ENCODE measurements around the gene DNAJC13.
"Not testable (repeated sequence)": the region's sequence is repeated elsewhere in the genome, so short reads cannot be mapped to it uniquely, and the experiment has no call there.

The DNAJC13 gene

DNA sequence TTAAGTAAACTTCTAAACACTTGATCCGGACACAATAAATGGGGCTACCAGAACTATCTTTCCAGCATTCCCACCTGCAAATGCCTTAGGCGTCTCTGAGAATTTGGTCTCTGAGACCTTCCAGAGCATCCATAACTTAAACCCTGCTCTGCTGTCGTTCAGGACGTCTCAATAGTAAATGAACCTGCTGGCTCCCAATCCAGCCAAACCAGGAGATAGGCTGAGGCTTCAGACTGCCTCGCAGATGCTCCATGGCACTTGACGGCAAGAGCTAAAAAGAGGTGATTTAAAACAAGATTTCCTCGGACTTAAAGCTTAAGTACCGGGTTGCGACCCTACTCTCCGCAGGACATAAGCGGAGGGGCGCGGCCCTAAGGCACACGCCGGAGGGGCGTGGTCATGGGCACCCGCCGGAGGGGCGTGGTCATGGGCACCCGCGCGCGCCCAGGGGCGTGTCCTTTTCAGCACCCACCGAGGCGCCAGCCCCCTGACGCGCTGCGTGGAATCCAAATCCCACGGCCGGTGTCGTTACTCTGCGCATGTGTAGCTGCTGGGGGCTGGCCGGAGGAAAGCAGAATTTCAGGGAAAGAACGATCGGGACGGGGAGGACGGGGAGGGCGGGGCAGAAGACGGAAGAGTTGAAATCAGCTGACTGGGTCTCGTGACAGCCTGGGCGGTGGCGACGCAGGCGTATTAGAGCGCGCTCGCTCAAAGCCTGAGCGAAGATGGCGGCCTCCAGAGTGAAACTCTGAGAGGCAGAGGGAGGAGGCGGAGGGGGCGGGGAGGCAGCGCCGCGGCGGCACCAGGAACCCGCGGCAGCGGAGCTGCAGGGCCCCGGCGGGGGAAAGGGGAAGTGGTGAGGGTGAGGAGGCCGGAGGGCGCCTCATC lies at the start of gene DNAJC13:
Gene DNAJC13, plus strand, starts transcription at position 696 of the 888 bp plus-strand sequence. CDS start 17,049 bp downstream, outside the sequence.
- peak; percentile 67 for DNase-seq (ENCODE audit: low read depth)

DNA sequence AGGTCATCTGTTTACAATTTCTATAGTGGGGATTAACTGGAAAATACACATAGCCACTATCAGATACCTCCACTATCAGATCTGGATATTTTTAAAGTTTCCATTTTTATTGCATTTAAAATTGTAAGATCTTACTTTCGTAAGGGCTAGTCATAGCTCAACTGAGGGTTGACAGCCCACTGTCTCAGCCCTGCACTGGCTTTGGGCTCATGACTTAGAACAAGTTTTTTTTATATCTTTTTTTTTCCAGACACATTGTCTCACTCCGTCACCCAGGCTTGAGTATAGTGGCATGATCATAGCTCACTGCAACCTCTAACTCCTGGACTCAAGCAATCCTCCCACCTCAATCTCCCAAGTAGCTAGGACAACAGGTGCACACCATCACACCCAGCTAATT lies 48.8 kb upstream of the DNAJC13 start:
- DNase-seq (ENCODE audit: low read depth) = no peak

- DNase-seq (ENCODE audit: low read depth) = no peak
These were observed 48.3 kb upstream of the DNAJC13 start for GRCh38 chr3:132368962-132369361.

- not testable (repeated sequence) for DNase-seq (ENCODE audit: low read depth)
These were observed 40.4 kb upstream of the DNAJC13 start for GRCh38 chr3:132376945-132377354.

GRCh38 chr3:132378048-132378762 lies 39.1 kb upstream of the DNAJC13 start:
- no peak for DNase-seq (ENCODE audit: low read depth)

- DNase-seq (ENCODE audit: low read depth) = no peak
These were observed 38.5 kb upstream of the DNAJC13 start for GRCh38 chr3:132378846-132379245.

GRCh38 chr3:132380920-132381319 lies 36.4 kb upstream of the DNAJC13 start:
- DNase-seq (ENCODE audit: low read depth) = no peak

DNA sequence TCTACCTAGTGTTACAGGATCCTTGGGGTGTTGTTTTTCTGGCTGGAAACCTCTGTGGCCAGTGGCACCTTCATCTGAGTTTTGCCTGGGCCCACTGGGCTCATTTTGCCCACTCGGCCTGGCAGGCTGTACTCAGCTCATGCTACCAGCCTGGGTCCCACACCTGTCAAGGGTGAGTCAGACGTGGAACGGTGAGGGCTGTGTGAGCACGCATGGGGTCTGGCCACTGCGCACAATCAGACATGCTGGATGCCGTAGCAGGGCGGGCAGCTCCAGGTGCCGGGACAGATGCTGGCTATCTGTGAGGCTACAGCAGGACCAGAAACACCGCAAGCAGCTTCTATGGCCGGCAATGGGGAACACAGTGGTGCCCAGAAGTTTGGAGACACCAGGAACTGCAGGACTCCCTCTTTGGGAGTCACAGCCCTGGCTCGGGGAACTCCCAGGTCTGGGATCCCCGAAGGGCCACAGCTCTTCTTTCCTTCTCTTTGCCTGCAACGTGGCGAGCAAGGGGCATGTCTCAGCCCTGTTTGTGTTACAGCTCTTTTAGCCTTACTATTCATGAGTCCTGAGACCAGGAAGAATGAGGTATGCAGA lies 35.9 kb upstream of the DNAJC13 start:
- no peak for DNase-seq (ENCODE audit: low read depth)

- DNase-seq (ENCODE audit: low read depth) = no peak
These were observed 35.0 kb upstream of the DNAJC13 start for GRCh38 chr3:132382267-132382666.

DNA sequence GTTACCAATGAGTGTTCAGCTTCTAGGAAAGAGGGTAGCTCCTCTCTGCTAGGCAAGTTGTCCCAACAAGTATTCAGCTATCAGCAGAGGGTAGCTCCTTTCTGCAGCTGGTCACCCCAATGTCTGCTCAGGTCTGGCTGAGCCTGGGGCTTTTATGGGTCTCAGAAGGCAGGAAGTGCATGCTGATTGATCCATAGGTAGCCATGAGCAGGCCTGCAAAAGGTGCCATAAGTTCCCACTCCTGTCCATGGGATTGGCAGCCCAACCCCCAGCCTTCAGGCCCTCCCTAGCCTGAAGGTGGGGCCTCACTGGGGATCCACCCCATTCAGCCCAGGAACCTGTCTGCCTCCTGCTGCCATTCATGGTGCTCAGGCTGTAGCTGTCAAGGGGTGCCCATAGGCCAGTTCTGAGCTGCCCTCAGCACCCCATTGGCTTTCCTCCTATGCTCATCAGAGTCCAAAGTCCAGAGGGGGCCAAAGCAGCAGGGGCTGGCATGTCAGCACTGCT lies 34.6 kb upstream of the DNAJC13 start:
- DNase-seq (ENCODE audit: low read depth) = no peak

GRCh38 chr3:132386259-132386658 lies 31.0 kb upstream of the DNAJC13 start:
- DNase-seq (ENCODE audit: low read depth) = no peak

GRCh38 chr3:132392675-132393074 lies 24.6 kb upstream of the DNAJC13 start:
- DNase-seq (ENCODE audit: low read depth) = not testable (repeated sequence)

- no peak for DNase-seq (ENCODE audit: low read depth)
These were observed 23.0 kb upstream of the DNAJC13 start for GRCh38 chr3:132394320-132394719.

- no peak for DNase-seq (ENCODE audit: low read depth)
These were observed 22.2 kb upstream of the DNAJC13 start for GRCh38 chr3:132395126-132395525.

DNA sequence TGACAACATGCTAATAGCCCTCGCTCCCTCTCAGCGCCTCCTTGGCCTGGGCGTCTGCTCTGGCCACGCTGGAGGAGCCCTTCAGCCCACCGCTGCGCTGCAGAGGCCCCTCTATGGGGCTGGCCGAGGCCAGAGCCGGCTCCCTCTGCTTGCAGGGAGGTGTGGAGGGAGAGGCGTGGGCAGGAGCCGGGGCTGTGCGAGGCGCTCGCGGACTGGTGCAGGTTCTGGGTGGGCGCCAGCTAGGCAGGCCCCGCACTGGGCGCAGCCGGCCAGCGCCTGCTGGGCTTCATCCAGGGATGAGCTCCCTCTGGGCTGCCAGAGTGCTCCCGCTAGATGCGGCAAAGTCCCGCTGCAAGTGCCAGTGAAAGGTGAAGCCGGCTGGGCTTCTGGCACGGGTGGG lies 21.0 kb upstream of the DNAJC13 start:
- no peak for DNase-seq (ENCODE audit: low read depth)

- not testable (repeated sequence) for DNase-seq (ENCODE audit: low read depth)
These were observed 20.5 kb upstream of the DNAJC13 start for GRCh38 chr3:132396776-132397175.

GRCh38 chr3:132399054-132399929 lies 18.0 kb upstream of the DNAJC13 start:
- no peak for DNase-seq (ENCODE audit: low read depth)

DNA sequence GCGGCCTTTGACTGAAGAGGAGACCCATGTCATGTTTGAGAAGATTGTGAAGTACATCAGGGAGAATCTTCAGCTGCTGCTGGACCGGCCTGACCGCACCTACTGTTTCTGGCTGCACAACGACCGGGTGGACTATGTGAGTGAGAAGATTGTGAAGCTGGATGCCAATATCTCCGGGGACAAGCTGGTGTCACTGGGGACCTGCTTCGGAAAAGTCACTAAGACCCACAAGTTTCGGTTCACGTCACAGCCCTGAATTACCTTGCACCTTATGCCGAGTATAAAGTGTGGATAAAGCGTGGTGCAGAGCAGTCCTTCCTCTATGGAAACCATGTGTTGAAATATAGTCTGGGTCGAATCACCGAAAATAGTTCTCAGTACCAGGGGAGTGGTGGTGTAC lies 16.0 kb upstream of the DNAJC13 start:
- no peak for DNase-seq (ENCODE audit: low read depth)

DNA sequence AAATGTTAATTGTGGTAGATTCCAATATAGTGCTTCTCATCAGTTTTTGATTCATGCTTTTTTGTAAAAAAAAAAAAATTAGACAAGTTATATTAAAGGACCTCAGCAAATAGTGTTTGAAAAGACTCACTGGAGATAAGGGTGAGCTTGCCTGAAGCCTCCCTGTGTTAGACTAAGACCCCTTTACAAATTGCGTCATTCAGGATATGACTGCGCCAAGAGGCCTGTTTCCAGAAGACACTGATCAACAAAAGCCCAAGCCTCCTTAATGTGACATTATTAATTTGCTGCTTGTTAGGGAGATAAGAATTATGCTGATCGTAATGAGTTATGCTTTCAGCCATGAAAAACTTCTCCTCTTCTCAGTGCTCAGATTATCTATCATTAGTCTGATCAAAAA lies 13.0 kb upstream of the DNAJC13 start:
- DNase-seq (ENCODE audit: low read depth) = no peak

GRCh38 chr3:132405188-132405587 lies 12.1 kb upstream of the DNAJC13 start:
- DNase-seq (ENCODE audit: low read depth) = no peak

GRCh38 chr3:132405609-132406299 lies 11.5 kb upstream of the DNAJC13 start:
- DNase-seq (ENCODE audit: low read depth) = no peak
